ENCODE data around the gene GDE1.

The GDE1 gene

DNA sequence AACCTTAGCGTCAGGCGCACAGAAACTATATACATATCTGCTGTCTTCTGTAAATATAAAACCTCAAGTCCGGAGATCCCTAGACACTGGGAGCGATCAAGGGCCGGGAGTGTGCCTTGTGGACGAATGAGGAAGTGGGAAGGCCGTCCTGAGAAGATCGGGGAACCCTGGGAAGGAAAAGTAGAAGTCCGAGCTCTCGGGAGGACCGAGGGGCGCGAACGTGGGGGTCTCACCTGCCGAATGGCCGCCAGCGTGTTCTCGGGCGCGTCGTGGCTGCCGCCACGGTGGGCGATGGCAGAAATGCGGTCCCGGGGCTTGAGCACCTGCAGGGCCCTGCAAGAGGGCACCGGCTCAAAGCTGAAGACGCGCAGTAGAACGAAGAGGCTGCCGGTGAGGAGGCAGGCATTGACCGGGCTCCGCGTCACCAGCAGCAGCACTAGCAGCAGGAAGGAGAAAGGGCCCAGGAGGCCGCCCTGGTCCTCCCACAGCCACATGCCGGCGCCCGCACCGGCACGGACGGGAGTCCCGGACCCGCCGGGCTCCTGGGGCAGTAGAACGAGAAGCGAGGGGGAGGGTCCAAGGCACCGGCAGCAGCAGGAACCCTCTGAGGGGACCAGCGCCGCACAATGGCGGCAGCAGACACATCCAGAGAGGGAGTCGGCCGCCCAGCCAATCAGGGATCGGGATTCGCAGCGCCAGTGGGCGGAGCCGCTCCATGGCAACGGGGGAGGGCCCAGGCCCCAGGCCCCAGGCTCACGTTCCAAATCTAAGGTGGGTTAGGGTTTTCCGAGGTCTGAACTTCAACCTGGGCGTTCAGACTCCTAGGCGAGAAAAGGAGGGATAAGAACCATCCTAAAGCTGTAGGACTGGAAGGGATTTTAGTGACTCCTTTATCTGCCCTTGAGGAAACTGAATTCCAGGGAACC, at the start of gene GDE1:
Gene GDE1, minus strand, starts transcription at position 628 of the 926 bp plus-strand sequence. Its CDS starts 134 bp downstream, at position 494.
- TF ChIP-seq, protein P1, sequence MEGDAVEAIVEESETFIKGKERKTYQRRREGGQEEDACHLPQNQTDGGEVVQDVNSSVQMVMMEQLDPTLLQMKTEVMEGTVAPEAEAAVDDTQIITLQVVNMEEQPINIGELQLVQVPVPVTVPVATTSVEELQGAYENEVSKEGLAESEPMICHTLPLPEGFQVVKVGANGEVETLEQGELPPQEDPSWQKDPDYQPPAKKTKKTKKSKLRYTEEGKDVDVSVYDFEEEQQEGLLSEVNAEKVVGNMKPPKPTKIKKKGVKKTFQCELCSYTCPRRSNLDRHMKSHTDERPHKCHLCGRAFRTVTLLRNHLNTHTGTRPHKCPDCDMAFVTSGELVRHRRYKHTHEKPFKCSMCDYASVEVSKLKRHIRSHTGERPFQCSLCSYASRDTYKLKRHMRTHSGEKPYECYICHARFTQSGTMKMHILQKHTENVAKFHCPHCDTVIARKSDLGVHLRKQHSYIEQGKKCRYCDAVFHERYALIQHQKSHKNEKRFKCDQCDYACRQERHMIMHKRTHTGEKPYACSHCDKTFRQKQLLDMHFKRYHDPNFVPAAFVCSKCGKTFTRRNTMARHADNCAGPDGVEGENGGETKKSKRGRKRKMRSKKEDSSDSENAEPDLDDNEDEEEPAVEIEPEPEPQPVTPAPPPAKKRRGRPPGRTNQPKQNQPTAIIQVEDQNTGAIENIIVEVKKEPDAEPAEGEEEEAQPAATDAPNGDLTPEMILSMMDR (IDR thresholded peaks at IDR 0.05; ENCODE audit: extremely low read depth, insufficient read depth, missing control alignments), result peak; percentile 57
- peak; percentile 93 for DNase-seq (ENCODE audit: low spot score)
- in situ Hi-C loops (cut with MboI; ENCODE audit: low pct_unique_long_range_greater_than_20kb, low sequenced_read_pairs, unreplicated experiment), result no loop called here

- in situ Hi-C loops (cut with MboI; ENCODE audit: low pct_unique_long_range_greater_than_20kb, low sequenced_read_pairs, unreplicated experiment), result no loop called here
- no peak for DNase-seq (ENCODE audit: low spot score)
- TF ChIP-seq, protein P1 (IDR thresholded peaks at IDR 0.05; ENCODE audit: extremely low read depth, insufficient read depth, missing control alignments), result no peak
These were observed 45.7 kb upstream of the GDE1 start for GRCh38 chr16:19567560-19567959.

DNA sequence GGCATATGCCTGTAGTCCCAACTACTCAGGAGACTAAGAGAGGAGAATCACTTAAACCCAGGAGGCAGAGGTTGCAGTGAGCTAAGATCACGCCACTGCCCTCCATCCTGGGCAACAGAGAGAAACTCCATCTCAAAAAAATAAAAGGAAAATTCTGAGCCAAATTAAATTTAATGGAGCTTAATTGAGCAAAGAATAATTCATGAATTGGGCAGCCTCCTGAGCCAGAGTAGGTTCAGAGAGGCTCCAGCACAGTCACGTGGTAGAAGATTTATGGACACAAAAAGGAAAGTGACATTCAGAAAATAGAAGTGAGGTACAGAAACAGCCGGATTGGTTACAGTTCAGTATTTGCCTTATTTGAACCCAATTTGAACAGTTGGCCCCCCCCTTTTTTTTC, 44.5 kb upstream of the GDE1 start:
- TF ChIP-seq, protein P1 (IDR thresholded peaks at IDR 0.05; ENCODE audit: extremely low read depth, insufficient read depth, missing control alignments), result no peak

GRCh38 chr16:19563377-19563776, 41.5 kb upstream of the GDE1 start:
- DNase-seq (ENCODE audit: low spot score), result no peak
- TF ChIP-seq, protein P1 (IDR thresholded peaks at IDR 0.05; ENCODE audit: extremely low read depth, insufficient read depth, missing control alignments), result no peak
- in situ Hi-C loops (cut with MboI; ENCODE audit: low pct_unique_long_range_greater_than_20kb, low sequenced_read_pairs, unreplicated experiment), result no loop called here

More for the DNA sequence above, 44.5 kb upstream of the GDE1 start:
- no peak for DNase-seq (ENCODE audit: low spot score)
- in situ Hi-C loops (cut with MboI; ENCODE audit: low pct_unique_long_range_greater_than_20kb, low sequenced_read_pairs, unreplicated experiment), result no loop called here

- in situ Hi-C loops (cut with MboI; ENCODE audit: low pct_unique_long_range_greater_than_20kb, low sequenced_read_pairs, unreplicated experiment), result no loop called here
- DNase-seq (ENCODE audit: low spot score), result no peak
- TF ChIP-seq, protein P1 (IDR thresholded peaks at IDR 0.05; ENCODE audit: extremely low read depth, insufficient read depth, missing control alignments), result no peak
These were observed 38.2 kb upstream of the GDE1 start for GRCh38 chr16:19560078-19560477.

DNA sequence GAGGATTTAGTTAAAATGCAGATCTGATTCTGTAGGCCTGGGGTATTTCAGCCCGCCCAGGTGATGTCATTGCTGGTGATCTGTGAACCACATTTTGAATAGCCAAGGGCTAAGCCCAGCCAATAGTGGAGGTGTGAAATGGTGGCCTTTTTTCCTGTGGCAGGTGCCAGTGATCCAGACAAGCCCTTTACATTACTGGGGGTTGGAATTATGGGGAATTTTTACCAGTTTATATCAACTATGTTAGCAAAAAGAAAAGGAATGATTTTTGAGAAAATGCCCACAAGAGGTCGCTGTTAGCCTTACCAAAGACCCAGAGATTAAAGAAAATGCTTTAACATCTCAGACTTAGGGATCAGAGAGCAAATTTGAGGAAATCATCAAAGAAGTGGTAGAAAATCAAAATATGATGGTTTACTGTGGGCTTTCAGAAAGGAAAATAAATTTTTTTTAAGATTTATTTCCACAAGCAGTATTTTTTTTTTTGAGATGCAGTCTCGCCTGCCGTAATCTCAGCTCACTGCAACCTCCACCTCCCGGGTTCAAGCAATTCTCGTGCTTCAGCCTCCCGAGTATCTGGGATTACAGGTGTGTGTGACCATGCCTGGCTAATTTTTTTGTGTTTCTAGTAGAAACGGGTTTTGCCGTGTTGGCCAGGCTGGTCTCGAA, 37.5 kb upstream of the GDE1 start:
- in situ Hi-C loops (cut with MboI; ENCODE audit: low pct_unique_long_range_greater_than_20kb, low sequenced_read_pairs, unreplicated experiment), result no loop called here
- TF ChIP-seq, protein P1 (IDR thresholded peaks at IDR 0.05; ENCODE audit: extremely low read depth, insufficient read depth, missing control alignments), result peak; percentile 67
- DNase-seq (ENCODE audit: low spot score), result peak; percentile 38
